ENCODE data around the gene SMCHD1.
"Not testable (repeated sequence)": the region's sequence is repeated elsewhere in the genome, so short reads cannot be mapped to it uniquely, and the experiment has no call there.

Gene SMCHD1

DNA sequence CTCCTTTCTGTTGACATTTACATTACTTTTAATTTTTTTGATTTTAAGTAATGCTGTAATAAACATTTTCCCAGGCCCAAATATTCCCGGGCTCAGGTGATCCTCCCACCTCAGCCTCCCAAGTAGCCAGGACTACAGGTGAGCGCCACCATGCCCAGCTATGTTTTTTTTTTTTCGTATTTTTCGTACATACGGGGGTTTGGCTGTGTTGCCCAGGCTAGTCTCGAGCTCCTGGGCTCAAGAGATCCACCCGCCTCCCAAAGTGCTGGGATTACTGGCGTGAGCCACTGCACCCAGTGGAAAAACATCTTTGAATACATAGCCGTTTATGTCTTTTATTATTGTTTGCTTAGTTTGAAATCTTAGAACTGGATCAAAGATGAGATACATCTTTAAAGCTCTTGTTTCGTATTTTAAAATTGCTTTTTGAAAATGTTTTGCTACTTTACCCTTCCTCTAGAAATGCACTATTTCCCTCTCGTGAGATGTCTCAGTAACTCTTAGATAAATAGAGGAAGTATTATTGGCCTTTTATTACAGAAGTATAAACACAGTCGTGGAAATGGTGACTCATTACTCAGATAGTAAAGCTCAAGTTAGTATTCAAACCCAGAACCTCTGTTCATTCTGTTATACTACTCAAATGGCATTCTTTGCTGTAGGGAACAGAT lies 2.4 kb downstream of the SMCHD1 start:
- peak in 1 of 2 experiments; percentile 7 for DNase-seq

DNA sequence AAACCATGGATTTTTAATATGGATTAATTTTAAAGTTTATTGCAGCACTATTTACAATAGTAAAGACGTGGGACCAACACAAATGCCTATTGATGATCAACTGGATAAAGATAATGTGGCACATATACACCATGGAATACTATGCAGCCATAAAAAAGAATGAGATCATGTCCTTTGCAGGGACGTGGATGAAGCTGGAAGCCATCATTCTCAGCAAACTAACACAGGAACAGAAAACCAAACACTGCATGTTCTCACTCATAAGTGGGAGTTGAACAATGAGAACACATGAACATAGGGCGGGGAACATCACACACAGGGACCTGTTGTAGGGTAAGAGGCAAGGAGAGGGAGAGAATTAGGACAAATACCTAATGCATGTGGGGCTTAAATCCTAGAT lies 5.3 kb downstream of the SMCHD1 start:
- DNase-seq = not testable (repeated sequence)

- DNase-seq = not testable (repeated sequence)
These were observed 6.8 kb downstream of the SMCHD1 start for GRCh38 chr18:2662288-2662687.

DNA sequence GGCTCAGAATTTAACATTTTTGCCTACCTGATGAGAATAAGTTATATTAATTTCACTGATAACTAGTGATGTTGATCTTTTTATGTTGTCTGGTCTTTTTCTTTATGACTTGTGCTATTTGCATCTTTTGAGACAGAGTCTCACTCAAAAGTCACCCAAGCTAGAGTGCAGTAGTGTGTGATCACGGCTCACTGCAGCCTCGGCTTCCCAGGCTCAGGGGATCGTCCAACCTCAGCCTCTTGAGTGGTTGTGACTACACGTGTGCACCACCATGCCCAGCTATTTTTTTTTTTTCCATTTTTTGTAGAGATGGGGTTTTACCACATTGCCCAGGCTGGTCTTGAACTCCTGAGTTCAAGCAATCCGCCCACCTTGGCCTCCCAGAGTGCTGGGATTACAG lies 7.5 kb downstream of the SMCHD1 start:
- DNase-seq = no peak

DNA sequence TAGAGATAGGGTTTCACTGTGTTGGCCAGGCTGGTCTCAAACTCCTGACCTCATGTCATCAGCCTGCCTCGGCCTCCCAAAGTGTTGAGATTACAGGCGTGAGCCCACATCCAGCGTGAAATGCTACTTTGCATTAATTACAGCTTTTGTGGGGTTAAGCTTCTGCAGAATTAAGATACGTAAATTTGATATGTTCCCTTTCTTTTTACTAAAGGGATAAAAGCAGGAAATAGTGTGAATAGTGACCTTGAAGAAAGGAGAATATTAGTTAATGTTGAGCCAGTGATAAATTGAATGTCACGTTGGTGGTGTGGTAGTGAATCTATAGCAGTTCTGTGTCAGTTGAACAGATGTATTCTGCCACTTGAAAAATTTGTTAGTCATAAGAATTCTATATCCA lies 16.9 kb downstream of the SMCHD1 start:
- DNase-seq = no peak

GRCh38 chr18:2672872-2673271 lies 17.3 kb downstream of the SMCHD1 start:
- DNase-seq = no peak

GRCh38 chr18:2678933-2679332 lies 23.4 kb downstream of the SMCHD1 start:
- not testable (repeated sequence) for DNase-seq

DNA sequence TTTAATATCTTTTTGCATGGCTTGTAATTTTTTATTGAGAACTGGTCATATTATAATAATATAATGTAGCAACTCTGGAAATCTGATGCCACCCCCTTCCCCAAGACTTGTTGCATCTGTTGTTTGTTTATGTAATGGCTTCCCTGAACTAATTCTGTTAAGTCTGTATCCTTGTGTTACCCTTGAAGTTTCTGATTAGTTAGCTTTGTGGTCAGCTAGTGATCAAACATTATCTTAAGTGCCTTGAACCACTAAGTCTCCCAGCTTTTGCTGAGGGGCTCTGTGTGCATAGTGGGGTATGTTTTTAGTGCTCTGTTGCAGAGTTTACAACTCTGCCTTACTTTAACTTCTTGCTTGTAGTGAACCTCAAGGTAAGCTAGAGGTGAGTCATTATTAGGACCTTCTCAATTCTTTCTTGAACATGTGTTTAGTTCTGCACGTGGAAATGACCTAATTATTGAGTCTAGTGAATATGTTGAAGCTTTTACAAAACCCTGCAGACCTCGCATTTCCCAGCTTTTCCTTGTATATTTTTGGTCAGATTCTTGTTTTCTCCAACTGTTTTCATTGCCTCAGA lies 24.8 kb downstream of the SMCHD1 start:
- DNase-seq = no peak

DNA sequence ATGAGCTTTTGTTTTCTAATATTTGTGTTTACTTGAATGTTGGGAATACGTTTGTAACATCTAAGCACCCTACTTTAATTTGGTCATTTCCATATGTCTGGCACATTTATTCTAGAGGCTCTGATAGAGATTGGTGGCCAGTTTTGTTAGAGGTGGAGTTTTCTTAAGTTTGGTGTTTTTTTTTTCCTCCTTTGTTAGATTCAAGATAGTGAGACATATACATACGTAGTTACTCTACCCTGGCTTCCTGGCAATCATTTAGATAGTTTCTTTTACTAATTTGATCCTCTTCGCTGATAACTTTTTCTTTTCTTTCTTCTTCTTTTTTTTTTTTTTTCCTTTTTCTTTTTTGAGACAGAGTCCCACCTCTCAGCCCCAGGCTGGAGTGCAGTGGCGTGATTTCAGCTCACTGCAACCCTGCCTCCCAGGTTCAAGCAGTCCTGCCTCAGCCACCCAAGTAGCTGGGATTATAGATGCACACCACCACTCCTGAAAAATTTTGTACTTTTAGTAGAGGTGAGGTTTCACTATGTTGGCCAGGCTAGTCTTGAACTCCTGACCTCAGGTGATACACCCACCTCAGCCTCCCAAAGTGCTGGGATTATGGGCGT lies 26.6 kb downstream of the SMCHD1 start:
- DNase-seq = no peak

DNA sequence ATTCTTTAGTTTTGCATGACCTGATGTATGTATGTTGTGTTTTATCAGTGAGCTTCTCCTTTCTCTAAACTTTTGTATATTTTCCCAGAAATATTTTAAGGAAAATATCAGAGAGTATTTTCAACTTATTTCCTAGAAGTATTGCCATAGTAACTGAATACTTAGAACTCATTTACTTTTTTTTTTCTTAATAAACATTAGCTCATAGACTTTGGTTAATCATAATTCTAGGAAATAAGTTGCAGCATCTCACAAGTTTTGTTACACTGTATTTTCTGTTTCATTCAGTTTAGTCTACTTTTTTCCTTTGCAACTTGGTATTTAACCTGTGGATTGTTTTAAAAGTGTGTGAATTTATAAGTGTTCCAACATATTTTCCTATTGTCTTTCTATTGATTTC lies 27.5 kb downstream of the SMCHD1 start:
- DNase-seq = no peak

DNA sequence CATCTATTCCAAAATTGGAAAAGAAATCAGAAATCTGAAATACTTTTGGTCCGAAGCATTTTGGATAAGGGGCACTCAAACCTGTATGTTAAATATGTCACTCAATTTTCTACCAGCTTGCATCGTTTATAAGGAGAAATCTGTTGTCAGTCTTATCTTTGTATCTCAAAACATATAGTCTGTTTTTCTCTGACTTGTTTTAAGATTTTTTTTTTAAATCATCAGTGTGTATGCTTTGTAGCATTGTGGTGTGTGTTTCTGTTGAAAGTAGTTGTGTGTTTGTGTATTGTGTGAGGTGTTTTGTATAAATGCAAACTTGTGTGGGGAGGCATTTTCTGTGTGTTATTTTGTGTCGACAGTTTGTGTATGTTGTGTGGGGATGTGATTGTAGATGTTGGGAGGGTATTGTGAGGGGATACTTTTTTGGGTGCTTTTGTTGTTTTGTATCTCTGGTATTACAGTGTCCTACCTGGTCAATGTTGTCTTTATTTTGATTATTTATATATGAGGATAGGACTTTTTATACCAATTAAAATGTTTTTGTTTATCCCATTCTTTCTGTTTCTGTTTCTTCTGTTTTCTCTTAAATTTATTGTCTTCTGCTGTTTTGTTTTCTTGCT lies 30.9 kb downstream of the SMCHD1 start:
- DNase-seq = no peak

DNA sequence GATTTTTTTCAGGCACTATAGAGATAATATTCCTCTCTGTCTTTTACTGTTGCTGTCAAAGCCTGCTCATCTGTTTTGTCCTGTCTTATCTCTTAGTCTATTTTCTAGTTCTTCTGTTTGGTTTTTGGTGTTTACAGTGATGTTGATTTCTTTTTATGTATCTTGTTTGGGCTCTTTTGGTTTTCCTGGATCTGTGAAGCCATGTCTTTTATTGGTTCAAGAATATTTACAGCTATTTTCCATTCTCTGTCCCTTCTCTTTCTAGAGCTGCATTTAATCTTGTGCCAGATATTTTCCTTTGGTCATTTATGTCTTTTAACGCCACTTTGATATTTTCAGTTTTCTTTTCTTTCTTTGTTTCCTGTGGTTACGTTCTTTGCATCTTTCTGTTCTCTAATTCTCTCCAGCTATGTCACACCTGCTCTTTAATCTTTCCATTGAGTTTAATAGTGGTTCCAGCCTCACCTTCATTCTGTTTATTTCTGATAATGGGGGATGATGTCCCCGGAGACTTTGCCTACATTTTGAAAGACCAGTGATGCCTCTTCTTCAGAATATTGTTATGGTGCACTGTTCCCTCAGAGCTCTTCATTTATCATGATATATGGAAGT lies 32.0 kb downstream of the SMCHD1 start:
- DNase-seq = no peak

DNA sequence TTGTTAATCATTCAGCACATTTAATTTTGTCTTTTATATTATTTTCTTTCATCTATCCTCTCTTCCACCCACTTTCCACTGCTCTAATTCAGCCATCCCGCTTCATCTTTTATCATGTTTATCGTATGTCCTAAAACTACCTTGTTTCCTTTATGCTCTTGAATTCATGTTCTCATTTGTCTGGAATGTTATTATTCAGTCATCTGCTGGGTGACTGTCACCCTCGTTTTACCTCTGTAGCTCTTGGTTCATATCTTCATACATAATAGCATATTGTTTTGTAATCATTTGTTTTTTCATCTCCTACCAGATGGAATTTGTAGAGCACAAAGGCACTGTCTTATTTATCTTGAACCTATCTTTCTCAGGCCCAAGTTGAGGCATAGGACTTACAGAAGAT lies 37.0 kb downstream of the SMCHD1 start:
- DNase-seq = no peak

DNA sequence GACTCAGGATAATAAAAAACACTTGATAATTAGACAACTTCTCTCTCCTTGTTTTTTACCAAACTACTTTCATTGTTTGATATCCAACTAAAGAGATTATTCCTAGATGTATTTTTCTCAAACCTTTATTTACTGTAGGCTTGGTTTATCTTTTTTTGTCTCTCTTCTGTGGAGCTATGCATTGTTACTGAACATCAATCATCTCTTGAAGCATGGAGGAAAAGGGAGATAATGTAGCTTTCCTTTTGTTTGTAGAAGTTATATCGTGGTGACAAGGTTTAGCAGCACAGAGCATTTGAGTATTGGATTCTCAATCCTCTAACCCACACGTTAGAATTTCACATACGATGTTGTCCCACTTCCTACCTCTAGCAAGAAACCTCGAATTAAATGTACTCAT lies 41.7 kb downstream of the SMCHD1 start:
- DNase-seq = no peak

- DNase-seq = no peak
These were observed 43.5 kb downstream of the SMCHD1 start for GRCh38 chr18:2699001-2699400.

DNA sequence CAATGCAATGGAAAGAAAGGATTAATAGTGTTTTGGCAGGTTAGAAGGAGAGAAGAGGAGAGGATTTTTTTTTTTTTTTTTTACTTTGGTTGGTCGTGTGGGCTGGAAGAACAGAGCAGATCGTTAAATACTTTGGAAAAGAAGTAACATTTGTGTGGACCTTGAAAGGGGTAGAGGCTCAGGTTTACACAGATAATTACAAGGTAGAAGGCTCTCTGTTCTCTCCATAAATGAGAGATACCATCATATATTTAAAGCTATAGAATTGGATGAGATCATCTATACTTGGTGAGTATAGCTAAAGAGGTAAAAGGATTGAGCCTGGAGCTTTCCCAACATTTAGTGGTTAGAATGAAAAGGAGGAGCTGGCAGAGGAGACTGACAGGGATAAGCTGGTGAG lies 49.0 kb downstream of the SMCHD1 start:
- DNase-seq = no peak

DNA sequence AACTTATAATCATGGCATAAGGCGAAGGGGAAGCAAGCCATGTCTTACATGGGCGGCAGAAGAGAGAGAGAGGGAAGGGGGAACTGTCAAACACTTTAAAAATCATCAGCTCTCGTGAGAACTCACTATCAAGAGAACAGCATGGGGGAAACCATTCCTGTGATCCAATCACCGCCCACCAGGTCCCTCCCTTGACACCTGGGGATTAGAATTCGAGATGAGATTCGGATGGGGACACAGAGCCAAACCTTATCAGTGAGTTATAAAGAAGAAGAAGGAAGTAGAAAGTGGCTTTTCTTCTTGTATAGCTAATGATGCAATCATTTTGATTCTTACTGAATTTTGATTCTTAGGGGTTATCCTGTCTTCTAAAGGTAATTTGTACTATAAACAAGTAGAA lies 51.4 kb downstream of the SMCHD1 start:
- no peak for DNase-seq

DNA sequence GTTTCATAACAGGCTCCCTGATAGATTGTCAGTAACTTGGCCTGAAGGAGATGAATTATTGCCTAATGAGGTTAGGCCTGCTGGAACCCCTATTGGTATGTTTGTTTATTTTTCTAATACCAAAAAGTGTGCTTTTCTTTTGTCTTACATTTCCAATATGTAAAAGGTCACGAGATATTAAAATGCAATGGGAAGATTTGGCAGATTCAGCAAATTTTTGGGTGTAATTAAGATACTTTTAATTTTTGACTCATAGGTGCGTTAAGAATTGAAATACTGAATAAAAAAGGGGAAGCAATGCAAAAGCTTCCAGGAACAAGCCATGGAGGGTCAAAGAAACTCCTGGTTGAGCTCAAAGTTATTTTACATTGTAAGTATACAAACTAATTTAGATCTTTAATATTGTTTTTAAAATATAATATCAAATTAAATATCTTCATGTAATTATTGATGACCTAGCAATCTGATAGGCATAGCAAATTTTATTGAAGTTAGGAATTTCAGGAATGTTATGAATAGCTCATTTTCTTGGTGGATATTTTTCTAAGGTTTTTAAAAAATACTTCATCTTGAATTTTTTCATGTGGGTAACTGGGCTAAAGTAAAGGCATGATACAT lies 52.1 kb downstream of the SMCHD1 start:
- DNase-seq = no peak

DNA sequence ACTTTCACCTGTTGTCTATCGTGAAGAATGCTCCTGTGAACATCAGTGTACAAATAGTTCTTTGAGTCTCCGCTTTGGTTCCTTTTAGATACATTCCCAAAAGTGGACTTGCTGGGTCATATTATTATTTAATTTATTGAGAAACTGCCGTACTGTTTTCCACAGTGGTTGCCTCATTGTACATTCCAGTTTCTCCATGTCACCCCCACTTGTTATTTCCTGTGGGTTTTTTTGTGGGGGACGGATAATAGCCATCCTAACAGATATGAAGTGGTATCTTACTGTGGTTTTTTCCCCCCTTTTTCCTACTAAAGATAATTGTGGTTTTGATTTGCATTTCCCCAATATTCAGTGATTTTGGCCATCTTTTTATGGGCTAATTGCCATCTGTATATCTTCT lies 53.8 kb downstream of the SMCHD1 start:
- no peak for DNase-seq

DNA sequence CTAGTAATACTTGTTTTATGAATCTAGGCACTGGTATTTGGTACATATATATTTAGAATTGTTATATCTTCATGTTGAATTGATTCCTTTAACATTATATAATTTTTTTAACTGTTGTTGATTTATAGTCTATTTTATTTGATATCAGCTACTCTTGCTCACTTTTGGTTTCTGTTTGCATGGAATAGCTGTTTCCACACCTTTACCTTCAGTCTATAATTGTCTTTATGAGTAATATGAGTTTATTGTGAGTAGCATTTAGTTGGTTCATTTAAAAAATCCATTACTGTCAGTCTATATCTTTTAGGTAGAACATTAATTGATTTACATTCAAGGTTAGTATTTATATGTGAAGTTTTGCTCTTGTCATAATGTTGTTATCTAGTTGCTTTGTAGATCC lies 58.6 kb downstream of the SMCHD1 start:
- DNase-seq = no peak

GRCh38 chr18:2715990-2716389 lies 60.5 kb downstream of the SMCHD1 start:
- DNase-seq = no peak

DNA sequence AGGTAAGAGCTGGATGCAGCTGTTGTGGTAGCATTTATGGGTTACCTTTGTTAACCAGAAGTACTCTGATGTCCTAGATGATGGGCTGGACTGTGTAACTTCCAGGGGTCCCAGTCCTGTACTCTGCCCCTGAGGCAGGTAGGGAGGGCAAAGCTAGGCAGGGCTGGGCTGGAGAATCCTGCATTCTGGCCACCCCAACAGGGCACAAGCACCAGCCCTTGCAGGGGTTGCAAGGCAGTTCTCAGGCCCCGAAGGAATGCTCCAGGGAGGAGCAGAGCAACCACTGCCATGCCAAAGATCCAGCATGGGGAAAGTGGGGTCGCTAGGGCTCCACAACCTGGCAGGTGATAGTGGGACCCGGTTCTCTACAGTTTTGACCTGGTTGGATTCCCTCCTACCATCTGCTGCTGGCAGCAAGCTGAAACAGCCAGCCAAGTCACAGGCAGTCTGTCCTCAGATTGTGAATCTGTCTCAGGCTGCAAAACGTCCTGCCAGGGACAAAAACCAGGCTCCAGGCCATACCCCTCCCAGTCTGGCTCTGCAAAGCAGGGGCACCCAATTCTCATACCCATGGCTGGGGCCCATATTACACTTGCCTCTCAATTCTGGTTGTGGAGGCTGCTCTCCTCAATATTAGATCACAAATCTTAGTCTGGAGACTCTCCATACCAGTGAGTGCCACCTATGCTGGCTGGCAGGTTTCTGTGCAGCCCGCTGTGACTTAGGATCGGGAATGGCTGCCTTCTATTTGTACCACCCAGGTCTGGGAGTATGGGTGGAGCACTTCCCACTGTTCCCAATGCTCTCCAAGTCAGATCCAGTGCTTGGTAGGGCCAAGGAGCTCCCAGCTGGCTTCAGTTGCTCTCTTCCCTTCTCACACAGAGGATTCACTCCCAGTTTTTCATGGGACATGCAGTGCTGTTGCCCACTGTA lies 61.1 kb downstream of the SMCHD1 start:
- no peak for DNase-seq

All from SW 1271 (cell line).